Epithelial cell of prostate (primary cell): ENCODE measurements around the gene IDS.
A peak's percentile ranks its signal among the peaks of the same experiment; 100 is the strongest.
"Not testable (repeated sequence)": the region's sequence is repeated elsewhere in the genome, so short reads cannot be mapped to it uniquely, and the experiment has no call there.

Source experiments
- DNase-seq: peaks from one replicate; pipeline ENCODE4 v3.0.0-alpha.2; 2011; ENCODE audit warnings: low read depth, low spot score
- H3K27ac ChIP-seq: fragments of 450-650 bp; 2 replicates; pipeline ENCODE4 v1.5.1; 2017; ENCODE audit warnings: mild to moderate bottlenecking

IDS gene

GRCh38 chrX:149504915-149505651, at the start of gene IDS:
Gene IDS, minus strand, starts transcription at chrX:149505306. Its CDS starts 169 bp downstream, at chrX:149505137.
- peak; percentile 40 for DNase-seq
- H3K27ac ChIP-seq = peak within 1 kb of the TSS; percentile 76

GRCh38 chrX:149551939-149552248, 46.8 kb upstream of the IDS start:
- not testable (repeated sequence) for DNase-seq, H3K27ac ChIP-seq

- not testable (repeated sequence) for H3K27ac ChIP-seq, DNase-seq
Observed at GRCh38 chrX:149551245-149551938, 46.3 kb upstream of the IDS start.

- DNase-seq, H3K27ac ChIP-seq: not testable (repeated sequence)
Observed at GRCh38 chrX:149550454-149550853, 45.3 kb upstream of the IDS start.

GRCh38 chrX:149549701-149550100, 44.6 kb upstream of the IDS start, which contains the start of gene HSFX3:
Gene HSFX3, minus strand, starts transcription at chrX:149549924. Its CDS starts 72 bp downstream, at chrX:149549852.
- not testable (repeated sequence) for DNase-seq, H3K27ac ChIP-seq

- not testable (repeated sequence) for H3K27ac ChIP-seq, DNase-seq
Observed at GRCh38 chrX:149547782-149548181, 42.7 kb upstream of the IDS start.

- not testable (repeated sequence) for H3K27ac ChIP-seq, DNase-seq
Observed at GRCh38 chrX:149546962-149547361, 41.9 kb upstream of the IDS start.

- DNase-seq, H3K27ac ChIP-seq: not testable (repeated sequence)
Observed at GRCh38 chrX:149545545-149546543, 40.7 kb upstream of the IDS start.

GRCh38 chrX:149541521-149542047, 36.5 kb upstream of the IDS start:
- no peak for DNase-seq
- H3K27ac ChIP-seq = peak overlapping the region; percentile 79

GRCh38 chrX:149540621-149541520, 35.8 kb upstream of the IDS start, which contains the start of gene EOLA1:
Gene EOLA1, plus strand, starts transcription at chrX:149541012. Its CDS starts 4,619 bp downstream, at chrX:149545631.
- peak; percentile 76 for DNase-seq
- H3K27ac ChIP-seq = peak within 1 kb of the TSS; percentile 79

GRCh38 chrX:149540131-149540620, 35.1 kb upstream of the IDS start:
- peak; percentile 27 for DNase-seq

GRCh38 chrX:149539283-149540130, 34.4 kb upstream of the IDS start:
- DNase-seq = peak; percentile 82
- H3K27ac ChIP-seq = peak overlapping the region; percentile 79

More at GRCh38 chrX:149540131-149540620, 35.1 kb upstream of the IDS start:
- peak overlapping the region; percentile 79 for H3K27ac ChIP-seq

GRCh38 chrX:149537474-149537873, 32.4 kb upstream of the IDS start:
- DNase-seq, H3K27ac ChIP-seq: not testable (repeated sequence)

- DNase-seq, H3K27ac ChIP-seq: not testable (repeated sequence)
Observed at GRCh38 chrX:149534926-149535602, 30.0 kb upstream of the IDS start.

- not testable (repeated sequence) for H3K27ac ChIP-seq, DNase-seq
Observed at GRCh38 chrX:149533999-149534398, 28.9 kb upstream of the IDS start.

- DNase-seq, H3K27ac ChIP-seq: not testable (repeated sequence)
Observed at GRCh38 chrX:149532868-149533267, 27.8 kb upstream of the IDS start.

GRCh38 chrX:149531599-149531998, 26.5 kb upstream of the IDS start:
- no peak for DNase-seq
- H3K27ac ChIP-seq = no peak overlapping the region
